ENCODE results near the gene SLC24A3.

DNA sequence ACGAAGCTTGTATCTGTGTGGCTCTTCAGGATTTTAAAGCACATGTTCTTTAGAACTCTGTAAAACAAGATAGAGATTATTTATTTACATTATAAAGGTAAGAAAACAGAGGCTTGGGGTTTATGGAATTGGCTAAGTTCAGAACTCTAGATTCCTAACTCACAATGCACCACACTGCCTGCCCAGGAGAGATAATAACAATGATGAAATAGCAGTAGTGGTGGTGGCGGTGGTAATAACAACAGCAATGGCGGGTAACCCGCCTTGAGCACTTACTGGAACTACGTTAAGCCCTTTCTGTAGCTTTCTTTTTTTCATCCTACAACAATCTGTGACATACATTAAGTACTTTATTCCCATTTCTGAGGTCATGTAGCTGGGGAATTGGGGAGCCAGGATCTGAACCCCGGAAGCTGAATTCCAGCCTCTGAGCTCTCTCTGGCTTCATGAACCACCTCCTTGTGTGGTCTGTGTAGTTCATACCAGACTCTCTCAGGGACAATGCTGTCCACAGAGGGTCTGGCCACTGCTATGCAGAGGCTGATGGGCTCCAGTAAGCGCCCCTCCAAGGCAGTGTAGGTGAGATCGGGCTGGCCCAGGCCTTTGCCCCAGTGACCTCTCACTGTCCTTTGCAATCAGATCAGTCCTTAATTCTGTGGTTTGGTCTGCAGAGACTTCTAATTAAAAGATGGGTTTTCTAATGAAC lies 260.9 kb downstream of the SLC24A3 start:
- TF ChIP-seq NFRKB (IDR thresholded peaks at IDR 0.05): no peak
- no peak for TF ChIP-seq CTBP1 (IDR thresholded peaks at IDR 0.05; ENCODE audit: borderline replicate concordance)
- TF ChIP-seq SP1 (IDR thresholded peaks at IDR 0.05): no peak
- TF ChIP-seq FOXA1 (IDR thresholded peaks at IDR 0.05): no peak
- no peak for TF ChIP-seq BHLHE40 (IDR thresholded peaks at IDR 0.05; ENCODE audit: borderline replicate concordance)
- no peak for TF ChIP-seq HDGF (IDR thresholded peaks at IDR 0.05; ENCODE audit: borderline replicate concordance)
- no peak for TF ChIP-seq ELF4 (IDR thresholded peaks at IDR 0.05)
- TF ChIP-seq TARDBP (IDR thresholded peaks at IDR 0.05): no peak
